ENCODE data around the gene FYCO1. TPM values are rescaled to one million over a fixed set of nuclear protein-coding genes. Genes with fewer than 3 reads are reported as not detected.
A peak's percentile ranks its signal among the peaks of the same experiment; 100 is the strongest.
"Not testable (repeated sequence)": the region's sequence is repeated elsewhere in the genome, so short reads cannot be mapped to it uniquely, and the experiment has no call there.

The FYCO1 gene
- total and polyA plus RNA-seq, 5 experiments from 2014 or later, result 1.7 to 28.4 (median 6.0) TPM

GRCh38 chr3:46006238-46007032 is 10.8 kb upstream of the FYCO1 start:
- DNase-seq (no peak), ATAC-seq (no peak)
- Mint-ChIP-seq H3K36me3 (no peaks in the 10 kb centered on the region), H3K27me3 (no peaks in the 10 kb centered on the region), H3K27ac (no peak overlapping the region), H3K4me1 (peaks cover 0 to 7% (median 2%) of the 10 kb centered on the region in 4 donors), H3K9me3 (no peaks in the 10 kb centered on the region), H3K4me3 (no peak overlapping the region)
- POLR2A ChIA-PET, result no interaction called here

- ATAC-seq, H3K9me3 Mint-ChIP-seq, H3K4me1 Mint-ChIP-seq, H3K36me3 Mint-ChIP-seq, H3K27ac Mint-ChIP-seq, H3K27me3 Mint-ChIP-seq, H3K4me3 Mint-ChIP-seq, DNase-seq: not testable (repeated sequence)
- POLR2A ChIA-PET, result interaction anchor here (1.1 kb wide), 1 partner anchor 9 kb away, joined by 3 read pairs; no protein-coding TSS in a partner anchor
Observed at GRCh38 chr3:46003706-46004105, 8.1 kb upstream of the FYCO1 start.

GRCh38 chr3:46001178-46001577 is 5.6 kb upstream of the FYCO1 start:
- H3K4me1 Mint-ChIP-seq, result peaks cover 0 to 8% (median 5%) of the 10 kb centered on the region in 4 donors
- H3K9me3 Mint-ChIP-seq, result no peaks in the 10 kb centered on the region
- POLR2A ChIA-PET, result no interaction called here
- H3K4me3 Mint-ChIP-seq, result no peak overlapping the region
- DNase-seq, result no peak
- peaks cover 0 to 7% (median 0%) of the 10 kb centered on the region in 5 donors for H3K27me3 Mint-ChIP-seq
- H3K36me3 Mint-ChIP-seq, result no peaks in the 10 kb centered on the region
- H3K27ac Mint-ChIP-seq, result no peak overlapping the region
- ATAC-seq, result no peak

- H3K4me3 Mint-ChIP-seq, result no peak overlapping the region
- ATAC-seq, result no peak
- H3K36me3 Mint-ChIP-seq, result no peaks in the 10 kb centered on the region
- H3K9me3 Mint-ChIP-seq, result no peaks in the 10 kb centered on the region
- H3K27ac Mint-ChIP-seq, result no peak overlapping the region
- H3K4me1 Mint-ChIP-seq, result peaks cover 5 to 26% (median 22%) of the 10 kb centered on the region in 4 donors
- POLR2A ChIA-PET, result no interaction called here
- DNase-seq, result no peak
- peaks cover 0 to 7% (median 0%) of the 10 kb centered on the region in 5 donors for H3K27me3 Mint-ChIP-seq
Observed at GRCh38 chr3:45997942-45998341, 2.3 kb upstream of the FYCO1 start.

- H3K9me3 Mint-ChIP-seq, DNase-seq, H3K27ac Mint-ChIP-seq, H3K36me3 Mint-ChIP-seq, ATAC-seq, H3K27me3 Mint-ChIP-seq, H3K4me3 Mint-ChIP-seq: not testable (repeated sequence)
- H3K4me1 Mint-ChIP-seq, result peaks cover 8 to 31% (median 26%) of the 10 kb centered on the region in 4 donors
- POLR2A ChIA-PET, result interaction anchor here (0.9 kb wide), 1 partner anchor 77 kb away, joined by 3 read pairs; no protein-coding TSS in a partner anchor
Observed at GRCh38 chr3:45997499-45997898, 1.9 kb upstream of the FYCO1 start.

GRCh38 chr3:45994419-45995235 is 997 bp downstream of the FYCO1 start:
- Mint-ChIP-seq H3K4me1 (peaks cover 22 to 55% (median 50%) of the 10 kb centered on the region in 4 donors), H3K27me3 (peaks cover 0 to 3% (median 0%) of the 10 kb centered on the region in 5 donors), H3K27ac (peak overlapping the region; percentile 73 to 95 (median 90)), H3K9me3 (no peaks in the 10 kb centered on the region), H3K36me3 (peaks cover 0 to 11% (median 0%) of the 10 kb centered on the region in 3 donors), H3K4me3 (peak overlapping the region; percentile 83 to 91 (median 88))
- ATAC-seq (peak; percentile 9 to 20), DNase-seq (peak in 5 of 10 donors; percentile 13 to 66 (median 28))
- POLR2A ChIA-PET, result interaction anchor here (0.8 to 2.9 kb wide), 11 partner anchors 9 to 84 kb away, joined by 3 to 14 read pairs (median 4); partner anchors contain the start of gene CXCR6

GRCh38 chr3:45993421-45994027 is 2.1 kb downstream of the FYCO1 start:
- H3K27ac Mint-ChIP-seq, result peak overlapping the region in 7 of 10 donors; percentile 34 to 79 (median 62)
- H3K27me3 Mint-ChIP-seq, result no peaks in the 10 kb centered on the region

GRCh38 chr3:45992821-45993221 is 2.8 kb downstream of the FYCO1 start:
- H3K9me3 Mint-ChIP-seq, result no peaks in the 10 kb centered on the region
- ATAC-seq (no peak), DNase-seq (no peak)
- H3K27me3 Mint-ChIP-seq, result no peaks in the 10 kb centered on the region
- POLR2A ChIA-PET, result interaction anchor here (1.0 kb wide), 2 partner anchors 13 to 85 kb away, joined by 3 read pairs; no protein-coding TSS in a partner anchor
- peaks cover 28 to 72% (median 67%) of the 10 kb centered on the region in 4 donors for H3K4me1 Mint-ChIP-seq
- H3K36me3 Mint-ChIP-seq, result peaks cover 0 to 13% (median 0%) of the 10 kb centered on the region in 3 donors
- H3K27ac Mint-ChIP-seq, result peak overlapping the region in 6 of 10 donors; percentile 34 to 79 (median 74)
- H3K4me3 Mint-ChIP-seq, result peak overlapping the region in 8 of 10 donors; percentile 20 to 85 (median 70)

More at GRCh38 chr3:45993421-45994027, 2.1 kb downstream of the FYCO1 start:
- ATAC-seq (peak in 1 of 2 donors; percentile 15), DNase-seq (peak in 1 of 10 donors; percentile 15)
- Mint-ChIP-seq H3K9me3 (no peaks in the 10 kb centered on the region), H3K4me1 (peaks cover 24 to 66% (median 60%) of the 10 kb centered on the region in 4 donors), H3K36me3 (peaks cover 0 to 13% (median 0%) of the 10 kb centered on the region in 3 donors), H3K4me3 (peak overlapping the region in 9 of 10 donors; percentile 41 to 91 (median 73))
- POLR2A ChIA-PET, result interaction anchor here (0.8 to 2.9 kb wide), 6 partner anchors 14 to 84 kb away, joined by 3 to 12 read pairs (median 4); no protein-coding TSS in a partner anchor

- Mint-ChIP-seq H3K36me3 (peaks cover 0 to 16% (median 0%) of the 10 kb centered on the region in 3 donors), H3K27ac (peak overlapping the region in 4 of 10 donors; percentile 44 to 79 (median 52)), H3K4me1 (peaks cover 31 to 77% (median 71%) of the 10 kb centered on the region in 4 donors), H3K27me3 (no peaks in the 10 kb centered on the region), H3K4me3 (peak overlapping the region in 5 of 10 donors; percentile 10 to 71 (median 34)), H3K9me3 (no peaks in the 10 kb centered on the region)
- ATAC-seq (no peak), DNase-seq (no peak)
- POLR2A ChIA-PET, result no interaction called here
Observed at GRCh38 chr3:45992133-45992729, 3.4 kb downstream of the FYCO1 start.

- H3K4me1 Mint-ChIP-seq, result peaks cover 38 to 81% (median 76%) of the 10 kb centered on the region in 4 donors
- POLR2A ChIA-PET, result interaction anchor here (1.0 to 1.4 kb wide), 2 partner anchors 26 to 74 kb away, joined by 3 to 4 read pairs; no protein-coding TSS in a partner anchor
- H3K36me3 Mint-ChIP-seq, result peaks cover 0 to 19% (median 0%) of the 10 kb centered on the region in 3 donors
- peak overlapping the region in 5 of 10 donors; percentile 29 to 80 (median 70) for H3K27ac Mint-ChIP-seq
- peak overlapping the region in 5 of 10 donors; percentile 16 to 60 (median 30) for H3K4me3 Mint-ChIP-seq
- no peak for DNase-seq
- no peaks in the 10 kb centered on the region for H3K9me3 Mint-ChIP-seq
- H3K27me3 Mint-ChIP-seq, result no peaks in the 10 kb centered on the region
- ATAC-seq, result no peak
Observed at GRCh38 chr3:45991341-45991740, 4.3 kb downstream of the FYCO1 start.

GRCh38 chr3:45990181-45990580 is 5.4 kb downstream of the FYCO1 start:
- Mint-ChIP-seq H3K27me3 (no peaks in the 10 kb centered on the region), H3K4me3 (no peak overlapping the region), H3K4me1 (peaks cover 40 to 80% (median 74%) of the 10 kb centered on the region in 4 donors), H3K9me3 (no peaks in the 10 kb centered on the region), H3K27ac (peak overlapping the region in 4 of 10 donors; percentile 43 to 73 (median 68)), H3K36me3 (peaks cover 0 to 23% (median 0%) of the 10 kb centered on the region in 3 donors)
- DNase-seq (no peak), ATAC-seq (no peak)
- POLR2A ChIA-PET, result interaction anchor here (1.4 kb wide), 1 partner anchor 75 kb away, joined by 3 read pairs; no protein-coding TSS in a partner anchor
